Measurements from ENCODE around the gene BEX3. TPM values are rescaled to one million over a fixed set of nuclear protein-coding genes. Genes with fewer than 3 reads are reported as not detected.

The BEX3 gene
- 100 to 1,000 TPM in 3 of 4 donors, 10 to 100 TPM in 1; 68.5 to 157 (median 110) TPM for total RNA-seq

DNA sequence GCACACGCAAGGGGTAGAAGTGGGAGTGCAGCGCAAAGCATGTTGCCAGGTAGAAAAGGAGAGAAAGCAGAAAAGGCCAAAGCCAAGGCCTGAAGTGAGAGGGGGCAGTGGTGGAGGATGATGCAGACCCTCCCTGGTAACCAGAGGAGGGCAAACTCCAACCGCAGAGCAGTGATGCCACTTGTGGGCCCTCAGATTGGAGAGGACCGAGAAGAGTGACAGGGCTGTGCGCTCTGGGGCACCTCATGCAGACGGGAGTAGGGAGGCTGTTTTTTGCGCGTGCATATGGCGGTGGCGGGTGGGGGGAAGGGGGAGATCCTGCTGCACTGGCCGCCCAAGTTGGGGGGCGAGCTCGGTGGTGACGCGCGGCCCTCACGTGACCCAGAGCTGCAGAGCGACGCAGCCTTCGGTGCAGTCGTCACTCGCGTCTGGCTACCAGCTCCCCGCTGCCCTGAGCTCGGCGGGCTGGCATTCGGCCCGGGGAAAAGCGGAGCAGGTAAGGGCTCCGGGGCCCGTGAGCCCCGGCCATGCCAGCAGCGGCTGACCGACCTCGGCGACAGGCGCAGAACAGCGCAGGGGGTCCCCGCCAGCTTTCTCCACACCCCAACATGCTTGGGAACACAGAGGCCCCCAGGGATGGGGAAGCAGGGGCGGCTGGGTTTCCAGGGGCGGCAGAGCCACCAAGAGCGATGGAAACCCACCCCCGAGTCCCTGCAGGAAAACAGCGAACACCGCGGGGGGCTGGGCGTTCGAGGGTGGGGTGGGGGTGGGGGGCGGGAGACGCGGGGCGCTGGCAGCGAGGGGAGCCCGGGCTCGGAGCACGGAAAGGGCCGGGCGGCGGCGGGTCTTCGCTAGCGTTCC lies at the start of gene BEX3:
TSS of gene BEX3 (plus strand) at position 421 of the 861 bp plus-strand sequence. CDS start 984 bp downstream, outside the sequence.
- ATAC-seq (ENCODE audit: low FRiP score) (peak; percentile 72), DNase-seq (ENCODE audit: low spot score) (no peak)
- TF ChIP-seq, protein P1, sequence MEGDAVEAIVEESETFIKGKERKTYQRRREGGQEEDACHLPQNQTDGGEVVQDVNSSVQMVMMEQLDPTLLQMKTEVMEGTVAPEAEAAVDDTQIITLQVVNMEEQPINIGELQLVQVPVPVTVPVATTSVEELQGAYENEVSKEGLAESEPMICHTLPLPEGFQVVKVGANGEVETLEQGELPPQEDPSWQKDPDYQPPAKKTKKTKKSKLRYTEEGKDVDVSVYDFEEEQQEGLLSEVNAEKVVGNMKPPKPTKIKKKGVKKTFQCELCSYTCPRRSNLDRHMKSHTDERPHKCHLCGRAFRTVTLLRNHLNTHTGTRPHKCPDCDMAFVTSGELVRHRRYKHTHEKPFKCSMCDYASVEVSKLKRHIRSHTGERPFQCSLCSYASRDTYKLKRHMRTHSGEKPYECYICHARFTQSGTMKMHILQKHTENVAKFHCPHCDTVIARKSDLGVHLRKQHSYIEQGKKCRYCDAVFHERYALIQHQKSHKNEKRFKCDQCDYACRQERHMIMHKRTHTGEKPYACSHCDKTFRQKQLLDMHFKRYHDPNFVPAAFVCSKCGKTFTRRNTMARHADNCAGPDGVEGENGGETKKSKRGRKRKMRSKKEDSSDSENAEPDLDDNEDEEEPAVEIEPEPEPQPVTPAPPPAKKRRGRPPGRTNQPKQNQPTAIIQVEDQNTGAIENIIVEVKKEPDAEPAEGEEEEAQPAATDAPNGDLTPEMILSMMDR (IDR thresholded peaks at IDR 0.05): no peak

DNA sequence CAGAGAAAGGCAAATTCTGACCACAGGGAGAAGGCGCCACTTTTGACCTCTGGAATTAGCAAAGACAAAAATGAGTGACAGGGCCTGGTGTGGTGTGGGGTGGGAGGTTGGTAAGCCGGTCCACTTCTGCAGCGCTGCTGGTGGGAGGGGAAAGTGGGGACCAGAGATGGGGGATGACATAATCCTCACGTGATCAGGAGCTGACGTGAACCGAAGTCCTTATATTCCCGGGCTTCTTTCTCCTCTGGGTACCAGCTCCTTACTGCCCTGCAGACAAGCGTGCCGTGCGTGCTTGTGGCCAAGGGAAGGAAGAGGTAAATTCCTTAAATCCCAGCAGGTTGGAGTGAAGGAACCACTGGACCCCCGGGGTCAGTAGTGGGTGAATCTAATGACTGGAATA lies 46.3 kb upstream of the BEX3 start, which contains the start of gene TCEAL7:
TSS of gene TCEAL7 (plus strand) at position 249 of the 400 bp plus-strand sequence. CDS start 1,165 bp downstream, outside the sequence.
- ATAC-seq (ENCODE audit: low FRiP score) (peak; percentile 51), DNase-seq (ENCODE audit: low spot score) (no peak)
- TF ChIP-seq, protein P1 (IDR thresholded peaks at IDR 0.05): no peak

DNA sequence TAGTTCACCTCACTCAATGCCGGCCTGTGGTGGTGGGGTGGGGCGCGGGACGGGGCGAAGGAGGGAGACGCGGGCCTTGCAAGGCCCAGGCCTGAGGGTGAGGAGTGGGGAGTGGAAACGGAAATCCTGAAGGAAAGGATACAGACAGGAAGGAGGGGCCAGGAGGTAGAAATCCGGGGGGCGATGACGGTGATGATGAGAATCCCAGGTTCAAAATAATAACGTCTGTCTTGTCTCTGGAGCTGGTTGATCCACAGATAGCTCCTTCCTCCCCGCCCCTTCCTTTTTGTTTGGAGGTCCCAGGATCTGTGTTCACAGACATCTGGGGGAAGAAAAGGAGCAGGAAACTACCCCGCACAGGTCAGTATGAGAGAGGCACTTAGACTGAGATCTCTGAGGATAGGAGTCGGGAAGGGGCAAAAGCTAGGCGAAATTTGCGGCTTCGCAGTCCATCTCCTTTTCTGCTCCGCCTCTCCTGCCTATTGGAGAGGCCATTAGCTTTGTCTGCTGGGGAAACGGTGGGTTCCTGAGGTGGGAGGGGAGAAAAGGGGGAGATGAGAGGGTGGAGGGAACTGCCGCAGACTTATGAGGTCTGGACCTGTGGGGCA lies 45.6 kb upstream of the BEX3 start:
- TF ChIP-seq, protein P1 (IDR thresholded peaks at IDR 0.05): no peak
- no peak for DNase-seq (ENCODE audit: low spot score)
- ATAC-seq (ENCODE audit: low FRiP score): peak; percentile 64

DNA sequence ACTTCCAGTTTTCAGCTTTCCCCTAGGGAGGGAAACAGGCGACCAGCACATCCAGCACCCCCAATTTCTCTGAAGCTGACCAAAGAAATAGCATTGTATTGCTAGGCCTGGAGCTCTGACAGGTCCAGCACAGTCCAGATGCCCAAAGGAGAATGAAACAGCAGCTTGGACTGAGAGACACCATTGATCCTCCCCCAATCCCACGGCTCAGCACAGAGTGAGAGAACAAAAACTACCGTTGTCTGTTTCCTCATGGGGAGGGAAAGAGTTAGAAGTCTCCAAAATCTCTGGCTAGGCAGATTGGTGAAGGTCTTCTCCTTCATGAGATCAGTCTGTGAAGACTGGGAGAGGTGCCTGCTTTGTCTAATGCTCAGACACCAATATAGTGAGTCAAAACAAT lies 37.7 kb upstream of the BEX3 start:
- TF ChIP-seq, protein P1 (IDR thresholded peaks at IDR 0.05): no peak
- DNase-seq (ENCODE audit: low spot score): no peak
- no peak for ATAC-seq (ENCODE audit: low FRiP score)

DNA sequence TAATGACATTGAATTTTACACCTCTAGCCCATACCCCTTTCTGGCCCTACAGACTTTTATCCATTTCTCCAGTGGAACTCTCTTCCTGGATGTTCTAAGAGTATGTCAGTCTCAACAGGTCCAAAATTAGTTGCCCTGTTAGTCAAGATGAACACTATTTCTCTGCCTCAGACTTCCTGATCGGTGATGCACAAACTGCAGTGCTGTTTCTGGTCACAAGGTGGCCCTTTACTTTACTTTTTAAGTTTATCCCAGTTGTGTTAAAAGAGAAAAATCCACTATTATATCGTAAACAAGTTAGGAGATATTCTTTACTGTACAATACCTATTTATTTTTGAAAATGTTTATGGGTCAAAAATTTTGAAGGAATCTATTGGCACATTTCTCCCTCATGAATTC lies 33.2 kb upstream of the BEX3 start:
- TF ChIP-seq, protein P1 (IDR thresholded peaks at IDR 0.05): peak in 1 of 3 donors; percentile 23
- no peak for ATAC-seq (ENCODE audit: low FRiP score)
- no peak for DNase-seq (ENCODE audit: low spot score)

DNA sequence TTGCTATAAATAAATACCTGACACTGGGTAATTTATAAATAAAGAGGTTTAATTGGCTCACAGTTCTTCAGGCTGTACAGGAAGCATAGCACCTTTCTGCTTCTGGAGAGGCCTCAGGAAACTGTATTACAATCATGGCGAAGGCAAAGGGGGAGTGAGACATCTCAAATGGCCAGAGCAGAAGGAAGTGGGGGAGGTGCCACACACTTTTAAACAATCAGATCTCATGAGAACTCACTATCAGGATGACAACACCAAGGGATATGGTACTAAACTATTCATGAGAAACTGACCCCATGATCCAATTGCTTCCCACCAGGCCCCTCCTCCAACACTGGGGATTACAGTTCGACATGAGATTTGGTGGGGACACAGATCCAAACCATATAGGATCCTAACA lies 31.7 kb upstream of the BEX3 start:
- DNase-seq (ENCODE audit: low spot score) (no peak), ATAC-seq (ENCODE audit: low FRiP score) (no peak)
- TF ChIP-seq, protein P1 (IDR thresholded peaks at IDR 0.05): no peak

All from omental fat pad (tissue), 4 donors.